ENCODE results near the gene TBC1D2. TPM values are rescaled to one million over a fixed set of nuclear protein-coding genes. Genes with fewer than 3 reads are reported as not detected.

Gene TBC1D2
- total and polyA plus RNA-seq, 2 of the 13 experiments (the other 11 are each of a cell fraction or from before 2014, with no cell fraction given): 2.0 to 2.8 TPM

DNA sequence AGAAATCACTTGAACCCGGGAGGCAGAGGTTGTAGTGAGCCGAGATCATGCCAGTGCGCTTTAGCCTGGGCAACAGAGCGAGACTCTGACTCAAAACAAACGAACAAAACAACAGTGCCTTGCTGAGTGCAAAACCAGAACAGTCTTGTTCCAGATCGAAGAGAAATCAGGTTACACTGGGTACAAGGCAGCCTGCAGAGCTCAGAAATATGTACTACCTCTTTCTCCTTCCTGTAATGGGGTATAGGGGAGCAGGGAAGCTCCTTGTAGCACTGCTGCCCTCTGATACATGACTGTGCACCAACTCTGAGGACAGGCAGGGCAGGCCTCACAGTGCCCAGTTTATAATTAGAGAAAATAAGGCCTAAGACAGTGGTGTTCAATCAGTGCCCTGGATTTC is 24.7 kb downstream of the TBC1D2 start:
- TF ChIP-seq PTBP1 (IDR thresholded peaks at IDR 0.05; ENCODE audit: low read depth, low read length, poor library complexity, severe bottlenecking) (no peak), ZSCAN22 (CRISPR knock-in tag; IDR thresholded peaks at IDR 0.05) (no peak), ZNF446 (CRISPR knock-in tag; IDR thresholded peaks at IDR 0.05) (no peak), REPIN1 (CRISPR knock-in tag; IDR thresholded peaks at IDR 0.05; ENCODE audit: borderline replicate concordance, low read depth) (no peak)
- TF ChIP-seq, protein P1, sequence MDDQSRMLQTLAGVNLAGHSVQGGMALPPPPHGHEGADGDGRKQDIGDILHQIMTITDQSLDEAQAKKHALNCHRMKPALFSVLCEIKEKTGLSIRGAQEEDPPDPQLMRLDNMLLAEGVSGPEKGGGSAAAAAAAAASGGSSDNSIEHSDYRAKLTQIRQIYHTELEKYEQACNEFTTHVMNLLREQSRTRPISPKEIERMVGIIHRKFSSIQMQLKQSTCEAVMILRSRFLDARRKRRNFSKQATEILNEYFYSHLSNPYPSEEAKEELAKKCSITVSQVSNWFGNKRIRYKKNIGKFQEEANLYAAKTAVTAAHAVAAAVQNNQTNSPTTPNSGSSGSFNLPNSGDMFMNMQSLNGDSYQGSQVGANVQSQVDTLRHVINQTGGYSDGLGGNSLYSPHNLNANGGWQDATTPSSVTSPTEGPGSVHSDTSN (CRISPR knock-in tag; IDR thresholded peaks at IDR 0.05; ENCODE audit: borderline replicate concordance): no peak
- TF ChIP-seq, protein P2, sequence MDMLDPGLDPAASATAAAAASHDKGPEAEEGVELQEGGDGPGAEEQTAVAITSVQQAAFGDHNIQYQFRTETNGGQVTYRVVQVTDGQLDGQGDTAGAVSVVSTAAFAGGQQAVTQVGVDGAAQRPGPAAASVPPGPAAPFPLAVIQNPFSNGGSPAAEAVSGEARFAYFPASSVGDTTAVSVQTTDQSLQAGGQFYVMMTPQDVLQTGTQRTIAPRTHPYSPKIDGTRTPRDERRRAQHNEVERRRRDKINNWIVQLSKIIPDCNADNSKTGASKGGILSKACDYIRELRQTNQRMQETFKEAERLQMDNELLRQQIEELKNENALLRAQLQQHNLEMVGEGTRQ (IDR thresholded peaks at IDR 0.05; ENCODE audit: low read depth, low read length): no peak
- TF ChIP-seq, protein P2 (CRISPR knock-in tag; IDR thresholded peaks at IDR 0.05; ENCODE audit: borderline replicate concordance): no peak
- BruUV-seq (replicated peaks): no TSS peak
- Histone ChIP-seq H3K4me3 (replicated peaks in 1 of 3; ENCODE audit: insufficient read depth in 1 of 3, low read depth in 2 of 3, low read length in 3 of 3) (no peak overlapping the region), H3K9ac (ENCODE audit: insufficient read depth, low read depth, low read length) (no peak overlapping the region), H3K4me1 (ENCODE audit: insufficient read depth, low read length) (peaks cover 53% of the 10 kb centered on the region), H3K27me3 (ENCODE audit: control insufficient read depth in 1 of 2, insufficient read depth in 2 of 2, low read length in 2 of 2) (no peaks in the 10 kb centered on the region), H3K4me2 (ENCODE audit: low read depth, low read length) (no peak overlapping the region), H2AFZ (ENCODE audit: low read length) (no peak overlapping the region), H3K9me3 (ENCODE audit: low read length) (no peaks in the 10 kb centered on the region), H3K27ac (ENCODE audit: extremely low read length, insufficient read depth, low read length) (peak overlapping the region; percentile 92), H3K79me2 (ENCODE audit: insufficient read depth, low read length) (no peaks in the 10 kb centered on the region), H4K20me1 (ENCODE audit: insufficient read depth, low read length) (no peaks in the 10 kb centered on the region), H3K36me3 (replicated peaks in 1 of 2; ENCODE audit: control insufficient read depth in 1 of 2, insufficient read depth in 2 of 2, low read length in 2 of 2) (peaks cover 0 to 1% of the 10 kb centered on the region in 2 experiments; a peak in 1 of 5 replicates)
- in situ Hi-C loops (cut with HindIII; ENCODE audit: extremely low pct_ligation_motif_present, low pct_unique_long_range_greater_than_20kb) (no loop called here), intact Hi-C loops (cut with micrococcal nuclease; ENCODE audit: unreplicated experiment) (no loop called here)
- WGBS (ENCODE audit: low lambda C conversion rate): 91% methylated on average over 6 of the region's 6 CpGs
- ChIA-PET CTCF (ENCODE audit: low intra/inter-chr PET ratio, low total read pairs) (no interaction called here), POLR2A (interaction anchor here (5.2 kb wide), 1 partner anchor 24 kb away, joined by 71 read pairs; the partner anchor contains the start of gene TBC1D2)
- no peak for FAIRE-seq
- no peak for DNase-seq (ENCODE audit: low spot score)
- ATAC-seq: no peak

Measured in HepG2 (cell line).